Endothelial cell of umbilical vein (primary cell): ENCODE results near the gene ZNF83. TPM values are rescaled to one million over a fixed set of nuclear protein-coding genes. Genes with fewer than 3 reads are reported as not detected.

Experiments used
- BruUV-seq: library from RNA; stranded (reverse); fragments of 400-500 nt; replicated peaks from 2 replicates; lab custom pipeline; 2021; lab: Mats Ljungman, UMichigan
- CTCF ChIA-PET: fragments of 300-600, 350-600 bp; sonication (Branson Sonifier 250); formaldehyde crosslinking; loops from one replicate; lab custom pipeline; 2021; ENCODE audit warnings: antibody characterized with exemption, inconsistent platforms; lab: Charles Lee
- POLR2A ChIA-PET: fragments of 300-600, 350-600 bp; sonication (Branson Sonifier 250); formaldehyde crosslinking; loops from one replicate; lab custom pipeline; 2021; ENCODE audit warnings: antibody characterized with exemption, inconsistent platforms; lab: Charles Lee
- DNase-seq: peaks from one replicate; pipeline ENCODE4 v3.0.0-alpha.2; 2011; ENCODE audit warnings: low read depth, low spot score
- FAIRE-seq: peaks from 2 replicates; lab custom pipeline; 2011; peaks lifted over from hg19 to GRCh38; lab: Jason Lieb, UNC
- H2AFZ ChIP-seq: 2 replicates; pipeline ENCODE4 v1.6.0; 2012; ENCODE audit warnings: low read depth, low read length, control low read depth, inconsistent platforms
- H3K27ac ChIP-seq: 2 replicates; pipeline ENCODE4 v1.5.1; 2011; ENCODE audit warnings: low read depth, mild to moderate bottlenecking, control low read depth, low read length, moderate library complexity; ENCODE audit not compliant: insufficient read depth
- H3K27me3 ChIP-seq, 2 experiments: 2 replicates each; pipeline versions ENCODE4 v1.6.0 to v1.6.1; 2011; ENCODE audit warnings: low read length in 2 of 2, mixed read lengths in 1 of 2; ENCODE audit not compliant: control insufficient read depth in 2 of 2, insufficient read depth in 2 of 2
- H3K36me3 ChIP-seq, 2 experiments: 2 replicates in 1 of 2; 3 replicates in 1 of 2; pipeline ENCODE4 v1.5.1; 2011; ENCODE audit warnings: low read length in 2 of 2, mild to moderate bottlenecking in 1 of 2, moderate library complexity in 1 of 2; ENCODE audit not compliant: control insufficient read depth in 2 of 2, insufficient read depth in 2 of 2; ENCODE audit errors: extremely low read depth in 1 of 2
- H3K4me1 ChIP-seq: 3 replicates; pipeline ENCODE4 v1.5.1; 2011; ENCODE audit warnings: mild to moderate bottlenecking, low read length; ENCODE audit not compliant: control insufficient read depth, insufficient read depth; ENCODE audit errors: extremely low read depth
- H3K4me2 ChIP-seq: 2 replicates; pipeline ENCODE4 v1.6.1; 2011; ENCODE audit warnings: low read length, control low read depth, mixed read lengths; ENCODE audit not compliant: insufficient read depth
- H3K4me3 ChIP-seq, 3 experiments: fragments of 200-600 bp in 1 of 3; sonication (generic), shearing (Covaris generic) in 1 of 3; replicated peaks in 1 of 3; 2 replicates each; pipeline ENCODE4 v1.5.1; 2011 to 2016; ENCODE audit warnings: control low read depth in 3 of 3, low read length in 3 of 3, mild to moderate bottlenecking in 2 of 3, inconsistent platforms in 1 of 3, low read depth in 1 of 3, moderate library complexity in 1 of 3; ENCODE audit not compliant: insufficient read depth in 1 of 3
- H3K79me2 ChIP-seq: 2 replicates; pipeline ENCODE4 v1.6.0; 2012; ENCODE audit warnings: low read length, inconsistent platforms; ENCODE audit not compliant: control insufficient read depth, insufficient read depth
- H3K9ac ChIP-seq: replicated peaks from 2 replicates; pipeline ENCODE3; 2011; ENCODE audit warnings: low read length, control low read depth; ENCODE audit not compliant: insufficient read depth; ENCODE audit errors: extremely low read depth
- H3K9me1 ChIP-seq: replicated peaks from 3 replicates; pipeline ENCODE4 v1.6.0; 2011; ENCODE audit warnings: mild to moderate bottlenecking, low read length; ENCODE audit not compliant: control insufficient read depth, insufficient read depth; ENCODE audit errors: extremely low read depth
- H3K9me3 ChIP-seq: replicated peaks from 2 replicates; pipeline ENCODE4 v1.5.1; 2012; ENCODE audit warnings: low read length, inconsistent platforms; ENCODE audit not compliant: control insufficient read depth, insufficient read depth
- H4K20me1 ChIP-seq: replicated peaks from 2 replicates; pipeline ENCODE3; 2011; ENCODE audit warnings: mild to moderate bottlenecking, low read length; ENCODE audit not compliant: control insufficient read depth, insufficient read depth; ENCODE audit errors: extremely low read depth
- EZH2 ChIP-seq: IDR thresholded peaks from 2 replicates; pipeline ENCODE4 v1.6.1; 2012; ENCODE audit warnings: borderline replicate concordance, low read depth, mild to moderate bottlenecking, moderate library complexity, low read length, inconsistent platforms; ENCODE audit not compliant: severe bottlenecking
- FOS ChIP-seq: IDR thresholded peaks from 2 replicates; pipeline ENCODE4 v1.6.1; 2011; ENCODE audit warnings: mild to moderate bottlenecking, low read length, moderate library complexity, borderline replicate concordance; ENCODE audit not compliant: insufficient read depth
- GATA2 ChIP-seq: IDR thresholded peaks from 2 replicates; pipeline ENCODE4 v1.7.0; 2011; ENCODE audit warnings: low read depth, mild to moderate bottlenecking, moderate library complexity, mixed read lengths, low read length; ENCODE audit not compliant: insufficient read length, insufficient read depth
- JUN ChIP-seq: IDR thresholded peaks from 2 replicates; pipeline ENCODE4 v1.6.1; 2011; ENCODE audit warnings: borderline replicate concordance, low read depth; ENCODE audit not compliant: insufficient read length, insufficient read depth
- MAX ChIP-seq: IDR thresholded peaks from 2 replicates; pipeline ENCODE4 v1.6.1; 2011; ENCODE audit not compliant: insufficient read depth, insufficient read length
- MYC ChIP-seq: IDR thresholded peaks from one replicate; pipeline ENCODE4 v1.6.1; 2011; ENCODE audit warnings: mild to moderate bottlenecking, low read depth, low read length
- POLR2A ChIP-seq: IDR thresholded peaks from 2 replicates; pipeline ENCODE4 v1.6.1; 2012; ENCODE audit warnings: low read depth, mild to moderate bottlenecking, control low read depth, low read length
- POLR2AphosphoS5 ChIP-seq: IDR thresholded peaks from 2 replicates; pipeline ENCODE4 v1.6.1; 2012; ENCODE audit warnings: low read depth, mild to moderate bottlenecking, control low read depth, low read length, moderate library complexity; ENCODE audit not compliant: insufficient read depth
- dilution Hi-C: fragments of 300-500 bp; cut with MboI; formaldehyde crosslinking; loops from one replicate; pipeline ENCODE4 v1.15.0; 2019; ENCODE audit warnings: low sequenced_read_pairs; ENCODE audit not compliant: extremely low pct_ligation_motif_present
- intact Hi-C: fragments of 100-400 bp; cut with micrococcal nuclease; formaldehyde crosslinking; loops from one replicate; pipeline ENCODE4 v1.10.0; 2022
- polyA plus RNA-seq, 4 experiments: library from polyadenylated mRNA; depleted of rRNA in 3 of 4; stranded (reverse) in 3 of 4; unstranded in 1 of 4; fragments of >200 nt; gene quantifications; 2 replicates each; pipeline versions ENCODE4 v1.2.1 to v1.2.3, GENCODE V29; 2011 to 2012; ENCODE audit warnings: missing spikeins in 1 of 4
- total RNA-seq: library from RNA; stranded (reverse); gene quantifications from 2 replicates; pipeline ENCODE4 v1.2.3, GENCODE V29; 2021
- TF ChIP-seq, protein P1 (sequence below), 2 donors: IDR thresholded peaks; 1 replicate in 1 of 2; 2 replicates in 1 of 2; pipeline ENCODE4 v1.5.1; 2011; ENCODE audit warnings: low read length in 2 of 2, mild to moderate bottlenecking in 2 of 2, moderate library complexity in 2 of 2, control low read depth in 1 of 2, inconsistent platforms in 1 of 2, low read depth in 1 of 2; ENCODE audit not compliant: insufficient read depth in 1 of 2; ENCODE audit errors: extremely low read depth in 1 of 2

Gene ZNF83
- total and polyA plus RNA-seq, 2 donors (not counting 3 experiments of a cell fraction or from before 2014, with no cell fraction given), result 32.3 to 41.4 TPM

GRCh38 chr19:52601025-52601973, 36.9 kb downstream of the ZNF83 start:
- TSS peak; percentile 50 for BruUV-seq
- no peaks in the 10 kb centered on the region for H3K36me3 ChIP-seq
- FAIRE-seq, result peak; percentile 93
- H3K9me1 ChIP-seq, result no peaks in the 10 kb centered on the region
- H3K79me2 ChIP-seq, result no peaks in the 10 kb centered on the region
- intact Hi-C loops, result loop anchor here (5.0 kb wide), 1 partner anchor 91 kb away; no protein-coding TSS in a partner anchor
- dilution Hi-C loops, result no loop called here
- H3K9ac ChIP-seq, result peak overlapping the region; percentile 55
- no peaks in the 10 kb centered on the region for H4K20me1 ChIP-seq
- no peaks in the 10 kb centered on the region for H3K4me1 ChIP-seq
- peak; percentile 84 for DNase-seq
- ChIA-PET POLR2A (no interaction called here), CTCF (interaction anchor here (0.6 to 1.8 kb wide), 2 partner anchors 12 to 25 kb away, joined by 4 read pairs; no protein-coding TSS in a partner anchor)
- H3K9me3 ChIP-seq, result no peaks in the 10 kb centered on the region
- TF ChIP-seq FOS (no peak), GATA2 (no peak), EZH2 (no peak), JUN (no peak), POLR2A (peak; percentile 66), MAX (no peak), MYC (no peak), POLR2AphosphoS5 (peak; percentile 47)
- TF ChIP-seq, protein P1, sequence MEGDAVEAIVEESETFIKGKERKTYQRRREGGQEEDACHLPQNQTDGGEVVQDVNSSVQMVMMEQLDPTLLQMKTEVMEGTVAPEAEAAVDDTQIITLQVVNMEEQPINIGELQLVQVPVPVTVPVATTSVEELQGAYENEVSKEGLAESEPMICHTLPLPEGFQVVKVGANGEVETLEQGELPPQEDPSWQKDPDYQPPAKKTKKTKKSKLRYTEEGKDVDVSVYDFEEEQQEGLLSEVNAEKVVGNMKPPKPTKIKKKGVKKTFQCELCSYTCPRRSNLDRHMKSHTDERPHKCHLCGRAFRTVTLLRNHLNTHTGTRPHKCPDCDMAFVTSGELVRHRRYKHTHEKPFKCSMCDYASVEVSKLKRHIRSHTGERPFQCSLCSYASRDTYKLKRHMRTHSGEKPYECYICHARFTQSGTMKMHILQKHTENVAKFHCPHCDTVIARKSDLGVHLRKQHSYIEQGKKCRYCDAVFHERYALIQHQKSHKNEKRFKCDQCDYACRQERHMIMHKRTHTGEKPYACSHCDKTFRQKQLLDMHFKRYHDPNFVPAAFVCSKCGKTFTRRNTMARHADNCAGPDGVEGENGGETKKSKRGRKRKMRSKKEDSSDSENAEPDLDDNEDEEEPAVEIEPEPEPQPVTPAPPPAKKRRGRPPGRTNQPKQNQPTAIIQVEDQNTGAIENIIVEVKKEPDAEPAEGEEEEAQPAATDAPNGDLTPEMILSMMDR (IDR thresholded peaks at IDR 0.05; ENCODE audit: extremely low read depth in 1 of 2, insufficient read depth in 1 of 2, low read depth in 1 of 2, low read length in 2 of 2), result peak in 1 of 2 donors; percentile 32
- H3K27me3 ChIP-seq, result no peaks in the 10 kb centered on the region
- peak overlapping the region; percentile 58 to 82 (median 82) for H3K4me3 ChIP-seq
- peak overlapping the region; percentile 98 for H2AFZ ChIP-seq
- no peak overlapping the region for H3K27ac ChIP-seq
- H3K4me2 ChIP-seq, result peak overlapping the region; percentile 98
